HFFc6 (cell line): ENCODE results near the gene FMOD. TPM values are rescaled to one million over a fixed set of nuclear protein-coding genes. Genes with fewer than 3 reads are reported as not detected.

Source experiments
- DNase-seq: peaks from one replicate; pipeline ENCODE4 v3.0.0-alpha.2; 2018
- H3K27ac Mint-ChIP-seq: 2 replicates; pipeline ENCODE4 v1.8.0; 2020; ENCODE audit warnings: mild to moderate bottlenecking, mixed read lengths
- H3K27me3 Mint-ChIP-seq: 2 replicates; pipeline ENCODE4 v1.8.0; 2021; ENCODE audit warnings: mild to moderate bottlenecking, moderate library complexity, mixed read lengths; ENCODE audit not compliant: insufficient read depth
- H3K36me3 Mint-ChIP-seq: 2 replicates; pipeline ENCODE4 v1.8.0; 2021; ENCODE audit warnings: low read depth, mixed read lengths
- H3K4me1 Mint-ChIP-seq: 2 replicates; pipeline ENCODE4 v1.8.0; 2020; ENCODE audit warnings: low read depth, mixed read lengths
- H3K4me3 Mint-ChIP-seq: 2 replicates; pipeline ENCODE4 v1.8.0; 2020; ENCODE audit warnings: mild to moderate bottlenecking, moderate library complexity, mixed read lengths
- H3K9me3 Mint-ChIP-seq: 2 replicates; pipeline ENCODE4 v1.8.0; 2020; ENCODE audit warnings: mild to moderate bottlenecking, mixed read lengths
- total RNA-seq, 6 experiments: library from RNA; stranded (reverse); fragmentation: NEBNext Ultra II Directional; extraction: Animal tissue kit (Norgen Biotek cat#: 25700); gene quantifications; 2 replicates in 1 of 6; 3 replicates in 5 of 6; pipeline ENCODE4 v1.2.3, GENCODE V29; 2021
- TF ChIP-seq, protein P1 (sequence below): fragments of 200-600 bp; sonication (generic); IDR thresholded peaks from 2 replicates; pipeline ENCODE4 v1.5.0; 2021; ENCODE audit warnings: antibody characterized with exemption, mild to moderate bottlenecking

FMOD gene
- total RNA-seq, 6 experiments from 2014 or later, result 0.19 to 0.66 (median 0.34) TPM

DNA sequence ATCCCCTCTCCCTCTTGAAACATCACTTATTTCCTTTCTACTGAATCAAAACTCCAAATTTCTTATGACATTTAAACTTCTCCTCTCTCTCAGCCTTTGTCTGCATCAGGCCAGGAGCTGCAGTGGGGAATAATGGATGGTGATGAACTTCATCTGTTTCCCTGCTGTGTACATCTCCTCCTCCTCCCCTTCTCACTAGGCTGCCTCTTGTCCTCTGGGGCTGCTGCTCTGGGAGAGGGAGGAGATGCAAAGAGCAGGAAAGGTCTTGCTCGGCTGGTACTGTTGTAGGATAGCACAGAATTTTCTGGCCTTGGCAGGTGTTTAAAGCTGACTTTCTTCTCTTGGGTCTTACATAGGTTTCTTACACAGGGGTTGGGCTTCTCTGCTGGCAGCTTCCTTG, 31.1 kb upstream of the FMOD start:
- TF ChIP-seq, protein P1, sequence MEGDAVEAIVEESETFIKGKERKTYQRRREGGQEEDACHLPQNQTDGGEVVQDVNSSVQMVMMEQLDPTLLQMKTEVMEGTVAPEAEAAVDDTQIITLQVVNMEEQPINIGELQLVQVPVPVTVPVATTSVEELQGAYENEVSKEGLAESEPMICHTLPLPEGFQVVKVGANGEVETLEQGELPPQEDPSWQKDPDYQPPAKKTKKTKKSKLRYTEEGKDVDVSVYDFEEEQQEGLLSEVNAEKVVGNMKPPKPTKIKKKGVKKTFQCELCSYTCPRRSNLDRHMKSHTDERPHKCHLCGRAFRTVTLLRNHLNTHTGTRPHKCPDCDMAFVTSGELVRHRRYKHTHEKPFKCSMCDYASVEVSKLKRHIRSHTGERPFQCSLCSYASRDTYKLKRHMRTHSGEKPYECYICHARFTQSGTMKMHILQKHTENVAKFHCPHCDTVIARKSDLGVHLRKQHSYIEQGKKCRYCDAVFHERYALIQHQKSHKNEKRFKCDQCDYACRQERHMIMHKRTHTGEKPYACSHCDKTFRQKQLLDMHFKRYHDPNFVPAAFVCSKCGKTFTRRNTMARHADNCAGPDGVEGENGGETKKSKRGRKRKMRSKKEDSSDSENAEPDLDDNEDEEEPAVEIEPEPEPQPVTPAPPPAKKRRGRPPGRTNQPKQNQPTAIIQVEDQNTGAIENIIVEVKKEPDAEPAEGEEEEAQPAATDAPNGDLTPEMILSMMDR, result no peak
- Mint-ChIP-seq H3K27me3 (peaks cover 38% of the 10 kb centered on the region), H3K36me3 (no peaks in the 10 kb centered on the region), H3K4me3 (no peak overlapping the region), H3K9me3 (no peaks in the 10 kb centered on the region), H3K27ac (no peak overlapping the region), H3K4me1 (no peaks in the 10 kb centered on the region)
- no peak for DNase-seq

DNA sequence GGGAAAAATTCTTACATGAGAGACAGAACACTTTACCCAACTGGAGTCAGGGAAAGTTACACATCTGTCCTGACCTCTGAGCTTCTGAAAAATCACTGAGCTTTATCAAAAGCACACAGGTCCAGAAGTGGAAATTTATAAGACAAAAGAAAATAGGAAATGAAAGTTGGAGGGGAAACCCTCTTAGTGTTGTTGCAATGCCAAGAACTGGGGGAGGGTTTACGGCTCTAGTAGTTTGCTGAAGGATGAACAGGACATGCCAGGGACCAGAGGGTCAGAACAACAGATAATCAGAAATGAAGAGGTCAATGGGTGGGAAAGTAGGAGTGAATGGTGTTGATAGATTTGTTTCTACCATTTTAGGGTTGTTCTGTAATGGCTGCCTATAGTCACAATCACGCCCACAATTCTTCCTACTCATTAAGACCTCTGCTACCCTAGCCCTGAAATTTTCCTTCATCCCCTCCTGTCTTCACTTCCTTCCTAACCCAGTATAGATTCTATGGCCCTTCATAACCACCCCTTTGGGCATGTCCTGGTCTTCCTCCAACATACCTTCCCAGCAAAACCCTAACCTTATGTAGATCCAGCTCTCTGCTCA, 30.3 kb upstream of the FMOD start:
- Mint-ChIP-seq H3K27me3 (peaks cover 40% of the 10 kb centered on the region), H3K27ac (no peak overlapping the region), H3K9me3 (no peaks in the 10 kb centered on the region), H3K4me1 (no peaks in the 10 kb centered on the region), H3K36me3 (no peaks in the 10 kb centered on the region), H3K4me3 (no peak overlapping the region)
- TF ChIP-seq, protein P1, result no peak
- no peak for DNase-seq

DNA sequence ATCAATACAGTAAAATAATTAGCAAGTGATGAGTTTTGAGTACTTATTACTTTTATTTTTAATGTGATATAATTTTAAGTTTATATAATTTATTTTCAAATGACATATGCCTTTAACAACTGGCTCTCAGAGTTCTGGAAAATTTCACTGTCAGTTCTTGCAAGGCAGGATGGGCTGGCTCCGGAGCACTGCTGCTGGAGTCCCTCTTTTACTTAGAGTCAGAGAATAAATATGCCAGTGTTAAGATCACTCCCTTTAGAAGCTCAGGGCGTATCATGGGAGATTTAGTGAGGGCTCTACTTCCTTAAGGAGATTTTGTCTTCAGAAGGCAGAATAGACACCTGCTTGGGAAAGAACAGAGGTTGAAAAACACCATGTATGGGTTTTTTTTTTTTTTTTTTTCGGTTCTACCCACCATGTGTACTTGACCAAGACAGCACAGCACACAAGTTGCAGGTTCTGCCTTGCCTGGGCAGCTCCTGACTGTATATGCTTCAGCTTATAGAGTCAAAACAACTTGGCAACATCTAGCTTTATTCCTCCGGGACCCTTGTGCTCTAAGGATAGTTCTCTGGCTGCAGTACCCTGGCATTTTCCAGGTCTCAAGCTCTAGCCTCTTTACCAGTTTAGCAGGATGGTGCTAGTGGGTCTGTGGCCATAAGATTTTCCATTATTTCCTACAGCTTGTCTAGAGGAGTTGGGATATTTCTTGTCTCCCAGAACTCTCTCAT, 29.7 kb upstream of the FMOD start:
- no peak overlapping the region for H3K27ac Mint-ChIP-seq
- no peak for DNase-seq
- H3K4me3 Mint-ChIP-seq, result no peak overlapping the region
- H3K4me1 Mint-ChIP-seq, result no peaks in the 10 kb centered on the region
- TF ChIP-seq, protein P1, result no peak
- no peaks in the 10 kb centered on the region for H3K36me3 Mint-ChIP-seq
- peaks cover 40% of the 10 kb centered on the region for H3K27me3 Mint-ChIP-seq
- no peaks in the 10 kb centered on the region for H3K9me3 Mint-ChIP-seq

- Mint-ChIP-seq H3K4me3 (no peak overlapping the region), H3K4me1 (no peaks in the 10 kb centered on the region), H3K27ac (no peak overlapping the region), H3K9me3 (no peaks in the 10 kb centered on the region), H3K27me3 (peaks cover 46% of the 10 kb centered on the region), H3K36me3 (no peaks in the 10 kb centered on the region)
- TF ChIP-seq, protein P1, result no peak
- DNase-seq, result no peak
Measured at GRCh38 chr1:203379825-203380224, 28.9 kb upstream of the FMOD start.

- no peak overlapping the region for H3K27ac Mint-ChIP-seq
- H3K36me3 Mint-ChIP-seq, result no peaks in the 10 kb centered on the region
- H3K27me3 Mint-ChIP-seq, result peaks cover 45% of the 10 kb centered on the region
- H3K4me3 Mint-ChIP-seq, result no peak overlapping the region
- H3K4me1 Mint-ChIP-seq, result no peaks in the 10 kb centered on the region
- no peaks in the 10 kb centered on the region for H3K9me3 Mint-ChIP-seq
- peak; percentile 53 for DNase-seq
- TF ChIP-seq, protein P1, result no peak
Measured at GRCh38 chr1:203378556-203379245, 27.8 kb upstream of the FMOD start.
